Fibroblast of lung (primary cell): Measurements from ENCODE around the gene MAB21L4.

Experiments
- EZH2 ChIP-seq: IDR thresholded peaks from 2 replicates; pipeline ENCODE4 v1.5.1; 2012; ENCODE audit warnings: low read length, control low read depth, mild to moderate bottlenecking; ENCODE audit errors: missing control alignments
- TF ChIP-seq, protein P1 (sequence below), 2 donors: IDR thresholded peaks in 1 of 2; conservative IDR thresholded peaks in 1 of 2; 1 replicate in 1 of 2; 2 replicates in 1 of 2; pipeline ENCODE4 v1.5.1; 2011 to 2012; ENCODE audit warnings: low read length in 2 of 2, control low read depth in 1 of 2, inconsistent platforms in 1 of 2, low read depth in 1 of 2, mild to moderate bottlenecking in 1 of 2

DNA sequence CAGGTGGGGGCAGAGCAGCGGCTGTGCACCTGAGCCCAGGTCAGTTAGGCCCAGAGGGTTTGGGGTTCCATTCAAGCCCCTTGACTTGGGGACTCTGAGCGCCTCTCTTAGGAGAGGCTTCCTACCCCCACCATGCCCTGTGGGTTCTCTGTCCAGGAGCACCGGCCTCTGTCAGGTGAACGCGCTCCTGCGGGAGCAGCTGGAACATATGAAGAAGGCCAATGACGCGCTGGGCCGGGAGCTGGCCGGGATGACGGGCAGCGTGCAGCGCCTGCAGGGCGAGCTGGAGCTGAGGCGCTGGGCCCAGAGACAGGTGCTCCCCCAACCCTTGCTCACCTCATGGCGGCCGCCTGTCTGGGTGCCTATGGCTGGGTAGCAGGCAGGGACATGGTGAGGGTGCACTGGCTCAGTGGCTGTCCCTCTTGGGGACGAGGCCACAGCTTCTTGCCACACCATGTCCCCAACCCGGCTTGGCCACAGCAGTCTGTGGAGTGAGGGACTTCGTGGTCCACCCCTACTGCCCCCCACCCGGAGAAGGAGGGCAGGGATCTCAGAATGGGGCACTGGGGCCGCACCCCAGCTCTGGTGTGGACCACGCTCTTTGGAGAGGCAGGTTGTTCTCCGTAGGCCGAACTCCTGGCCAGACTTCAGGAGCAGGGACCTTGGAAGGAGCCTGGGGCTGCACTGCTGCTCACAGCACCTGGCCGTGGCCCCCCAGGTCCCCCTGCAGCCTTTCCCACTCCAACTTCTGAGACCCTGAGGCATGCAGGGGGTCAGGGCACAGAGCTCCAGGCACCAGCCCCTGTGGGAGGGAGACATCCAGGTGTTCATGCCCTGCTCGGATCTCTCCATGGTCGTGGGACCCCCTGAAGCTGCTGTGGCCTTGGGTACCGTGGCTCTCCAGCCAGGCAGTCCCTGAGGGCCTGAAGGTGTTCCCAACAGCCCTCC is 29.9 kb upstream of the MAB21L4 start:
- TF ChIP-seq EZH2: no peak
- TF ChIP-seq, protein P1, sequence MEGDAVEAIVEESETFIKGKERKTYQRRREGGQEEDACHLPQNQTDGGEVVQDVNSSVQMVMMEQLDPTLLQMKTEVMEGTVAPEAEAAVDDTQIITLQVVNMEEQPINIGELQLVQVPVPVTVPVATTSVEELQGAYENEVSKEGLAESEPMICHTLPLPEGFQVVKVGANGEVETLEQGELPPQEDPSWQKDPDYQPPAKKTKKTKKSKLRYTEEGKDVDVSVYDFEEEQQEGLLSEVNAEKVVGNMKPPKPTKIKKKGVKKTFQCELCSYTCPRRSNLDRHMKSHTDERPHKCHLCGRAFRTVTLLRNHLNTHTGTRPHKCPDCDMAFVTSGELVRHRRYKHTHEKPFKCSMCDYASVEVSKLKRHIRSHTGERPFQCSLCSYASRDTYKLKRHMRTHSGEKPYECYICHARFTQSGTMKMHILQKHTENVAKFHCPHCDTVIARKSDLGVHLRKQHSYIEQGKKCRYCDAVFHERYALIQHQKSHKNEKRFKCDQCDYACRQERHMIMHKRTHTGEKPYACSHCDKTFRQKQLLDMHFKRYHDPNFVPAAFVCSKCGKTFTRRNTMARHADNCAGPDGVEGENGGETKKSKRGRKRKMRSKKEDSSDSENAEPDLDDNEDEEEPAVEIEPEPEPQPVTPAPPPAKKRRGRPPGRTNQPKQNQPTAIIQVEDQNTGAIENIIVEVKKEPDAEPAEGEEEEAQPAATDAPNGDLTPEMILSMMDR (conservative IDR thresholded peaks at IDR 0.05 in 1 of 2, IDR thresholded peaks at IDR 0.05 in 1 of 2; ENCODE audit: low read depth in 1 of 2, low read length in 2 of 2): no peak
